ENCODE data around the gene ADCY5.
A peak's percentile ranks its signal among the peaks of the same experiment; 100 is the strongest.

The ADCY5 gene

GRCh38 chr3:123296836-123297626, 151.9 kb downstream of the ADCY5 start:
- Histone ChIP-seq H3K36me3 (replicated peaks in 1 of 2; ENCODE audit: control insufficient read depth in 2 of 2, insufficient read depth in 2 of 2, low read length in 2 of 2) (no peaks in the 10 kb centered on the region), H2BK12ac (ENCODE audit: low read length) (no peak overlapping the region), H3K4ac (ENCODE audit: low read length) (no peak overlapping the region), H3K4me1 (ENCODE audit: control insufficient read depth in 2 of 2, insufficient read depth in 1 of 2, low read depth in 1 of 2, low read length in 2 of 2) (no peaks in the 10 kb centered on the region), H2BK15ac (ENCODE audit: low read length) (no peak overlapping the region), H2AK5ac (ENCODE audit: low read depth, low read length) (peak overlapping the region; percentile 77), H2BK5ac (ENCODE audit: low read length) (no peak overlapping the region), H4K8ac (ENCODE audit: low read depth, low read length) (no peak overlapping the region), H3K23ac (ENCODE audit: low read depth, low read length, poor library complexity) (no peak overlapping the region), H3K27me3 (ENCODE audit: control insufficient read depth in 3 of 3, insufficient read depth in 3 of 3, low read depth in 1 of 3, low read length in 3 of 3) (peaks cover 0 to 25% (median 0%) of the 10 kb centered on the region in 3 experiments), H2AFZ (ENCODE audit: low read length) (no peak overlapping the region), H3K4me3 (ENCODE audit: low read length in 2 of 2) (peak overlapping the region in 1 of 2 donors; percentile 3), H3K4me2 (ENCODE audit: insufficient read depth, low read length, poor library complexity, severe bottlenecking) (no peak overlapping the region), H3K14ac (ENCODE audit: low read length) (peak overlapping the region; percentile 75), H3K79me1 (ENCODE audit: low read depth, low read length) (peaks cover 2% of the 10 kb centered on the region), H3K18ac (ENCODE audit: low read length) (peak overlapping the region; percentile 24), H3K9ac (ENCODE audit: low read depth, low read length, poor library complexity) (no peak overlapping the region), H3K9me3 (replicated peaks in 1 of 2; ENCODE audit: control insufficient read depth in 2 of 2, insufficient read depth in 1 of 2, low read depth in 1 of 2, low read length in 2 of 2) (no peaks in the 10 kb centered on the region), H2BK120ac (ENCODE audit: low read depth, low read length) (no peak overlapping the region), H3K27ac (replicated peaks; ENCODE audit: low read length) (no peak overlapping the region), H4K91ac (ENCODE audit: low read depth, low read length, poor library complexity) (no peak overlapping the region)
- no CpG with 5 or more reads among the region's 13 CpGs for WGBS, 2 donors (ENCODE audit: extremely low coverage in 2 of 2, insufficient read length in 2 of 2, insufficient replicate concordance in 1 of 2)
- DNase-seq (ENCODE audit: low spot score), result no peak

- Histone ChIP-seq H3K18ac (ENCODE audit: low read length) (no peak overlapping the region), H2BK120ac (ENCODE audit: low read depth, low read length) (no peak overlapping the region), H3K4ac (ENCODE audit: low read length) (no peak overlapping the region), H2BK5ac (ENCODE audit: low read length) (no peak overlapping the region), H3K27ac (replicated peaks; ENCODE audit: low read length) (no peak overlapping the region), H3K23ac (ENCODE audit: low read depth, low read length, poor library complexity) (peak overlapping the region; percentile 76), H3K4me2 (ENCODE audit: insufficient read depth, low read length, poor library complexity, severe bottlenecking) (no peak overlapping the region), H2BK12ac (ENCODE audit: low read length) (no peak overlapping the region), H2AFZ (ENCODE audit: low read length) (no peak overlapping the region), H3K79me1 (ENCODE audit: low read depth, low read length) (peaks cover 2% of the 10 kb centered on the region), H4K91ac (ENCODE audit: low read depth, low read length, poor library complexity) (no peak overlapping the region), H3K14ac (ENCODE audit: low read length) (no peak overlapping the region), H2AK5ac (ENCODE audit: low read depth, low read length) (peak overlapping the region; percentile 51), H3K9ac (ENCODE audit: low read depth, low read length, poor library complexity) (no peak overlapping the region), H3K27me3 (ENCODE audit: control insufficient read depth in 3 of 3, insufficient read depth in 3 of 3, low read depth in 1 of 3, low read length in 3 of 3) (peaks cover 0 to 25% (median 0%) of the 10 kb centered on the region in 3 experiments), H3K4me1 (ENCODE audit: control insufficient read depth in 2 of 2, insufficient read depth in 1 of 2, low read depth in 1 of 2, low read length in 2 of 2) (no peaks in the 10 kb centered on the region), H3K9me3 (replicated peaks in 1 of 2; ENCODE audit: control insufficient read depth in 2 of 2, insufficient read depth in 1 of 2, low read depth in 1 of 2, low read length in 2 of 2) (no peaks in the 10 kb centered on the region), H3K36me3 (replicated peaks in 1 of 2; ENCODE audit: control insufficient read depth in 2 of 2, insufficient read depth in 2 of 2, low read length in 2 of 2) (no peaks in the 10 kb centered on the region), H3K4me3 (ENCODE audit: low read length in 2 of 2) (no peak overlapping the region), H2BK15ac (ENCODE audit: low read length) (no peak overlapping the region), H4K8ac (ENCODE audit: low read depth, low read length) (no peak overlapping the region)
- no CpG with 5 or more reads among the region's 7 CpGs for WGBS, 2 donors (ENCODE audit: extremely low coverage in 2 of 2, insufficient read length in 2 of 2, insufficient replicate concordance in 1 of 2)
- DNase-seq (ENCODE audit: low spot score), result no peak
Observed at GRCh38 chr3:123296261-123296660, 152.6 kb downstream of the ADCY5 start.

- WGBS, 2 donors (ENCODE audit: extremely low coverage in 2 of 2, insufficient read length in 2 of 2, insufficient replicate concordance in 1 of 2), result no CpG with 5 or more reads among the region's 11 CpGs
- Histone ChIP-seq H3K9me3 (replicated peaks in 1 of 2; ENCODE audit: control insufficient read depth in 2 of 2, insufficient read depth in 1 of 2, low read depth in 1 of 2, low read length in 2 of 2) (no peaks in the 10 kb centered on the region), H2BK5ac (ENCODE audit: low read length) (no peak overlapping the region)
Observed at GRCh38 chr3:123295901-123296250, 153.0 kb downstream of the ADCY5 start.

GRCh38 chr3:123295171-123295900, 153.6 kb downstream of the ADCY5 start:
- H3K79me1 ChIP-seq (ENCODE audit: low read depth, low read length), result peaks cover 2% of the 10 kb centered on the region
- no peak for DNase-seq (ENCODE audit: low spot score)
- peaks cover 0 to 23% (median 0%) of the 10 kb centered on the region in 3 experiments for H3K27me3 ChIP-seq (ENCODE audit: control insufficient read depth in 3 of 3, insufficient read depth in 3 of 3, low read depth in 1 of 3, low read length in 3 of 3)
- H3K9ac ChIP-seq (ENCODE audit: low read depth, low read length, poor library complexity), result no peak overlapping the region
- no peak overlapping the region for H2AFZ ChIP-seq (ENCODE audit: low read length)
- H3K36me3 ChIP-seq (replicated peaks in 1 of 2; ENCODE audit: control insufficient read depth in 2 of 2, insufficient read depth in 2 of 2, low read length in 2 of 2), result no peaks in the 10 kb centered on the region
- no peak overlapping the region for H2BK5ac ChIP-seq (ENCODE audit: low read length)
- no peak overlapping the region for H4K91ac ChIP-seq (ENCODE audit: low read depth, low read length, poor library complexity)
- no peak overlapping the region for H4K8ac ChIP-seq (ENCODE audit: low read depth, low read length)
- no peaks in the 10 kb centered on the region for H3K4me1 ChIP-seq (ENCODE audit: control insufficient read depth in 2 of 2, insufficient read depth in 1 of 2, low read depth in 1 of 2, low read length in 2 of 2)
- H2BK120ac ChIP-seq (ENCODE audit: low read depth, low read length), result no peak overlapping the region
- no peaks in the 10 kb centered on the region for H3K9me3 ChIP-seq (replicated peaks in 1 of 2; ENCODE audit: control insufficient read depth in 2 of 2, insufficient read depth in 1 of 2, low read depth in 1 of 2, low read length in 2 of 2)
- H2BK15ac ChIP-seq (ENCODE audit: low read length), result no peak overlapping the region
- H3K4ac ChIP-seq (ENCODE audit: low read length), result no peak overlapping the region
- H3K4me3 ChIP-seq (ENCODE audit: low read length in 2 of 2), result no peak overlapping the region
- no peak overlapping the region for H3K4me2 ChIP-seq (ENCODE audit: insufficient read depth, low read length, poor library complexity, severe bottlenecking)
- peak overlapping the region; percentile 40 for H3K23ac ChIP-seq (ENCODE audit: low read depth, low read length, poor library complexity)
- H2AK5ac ChIP-seq (ENCODE audit: low read depth, low read length), result peak overlapping the region; percentile 51
- peak overlapping the region; percentile 44 for H3K18ac ChIP-seq (ENCODE audit: low read length)
- H2BK12ac ChIP-seq (ENCODE audit: low read length), result no peak overlapping the region
- WGBS, 2 donors (ENCODE audit: extremely low coverage in 2 of 2, insufficient read length in 2 of 2, insufficient replicate concordance in 1 of 2), result no CpG with 5 or more reads among the region's 7 CpGs
- no peak overlapping the region for H3K27ac ChIP-seq (replicated peaks; ENCODE audit: low read length)
- no peak overlapping the region for H3K14ac ChIP-seq (ENCODE audit: low read length)

More at GRCh38 chr3:123295901-123296250, 153.0 kb downstream of the ADCY5 start:
- H3K4me3 ChIP-seq (ENCODE audit: low read length in 2 of 2), result no peak overlapping the region
- peaks cover 2% of the 10 kb centered on the region for H3K79me1 ChIP-seq (ENCODE audit: low read depth, low read length)
- no peak overlapping the region for H2BK120ac ChIP-seq (ENCODE audit: low read depth, low read length)
- DNase-seq (ENCODE audit: low spot score), result no peak
- no peak overlapping the region for H3K18ac ChIP-seq (ENCODE audit: low read length)
- H3K23ac ChIP-seq (ENCODE audit: low read depth, low read length, poor library complexity), result peak overlapping the region; percentile 76
- no peak overlapping the region for H3K4me2 ChIP-seq (ENCODE audit: insufficient read depth, low read length, poor library complexity, severe bottlenecking)
- H4K8ac ChIP-seq (ENCODE audit: low read depth, low read length), result no peak overlapping the region
- H3K36me3 ChIP-seq (replicated peaks in 1 of 2; ENCODE audit: control insufficient read depth in 2 of 2, insufficient read depth in 2 of 2, low read length in 2 of 2), result no peaks in the 10 kb centered on the region
- no peaks in the 10 kb centered on the region for H3K4me1 ChIP-seq (ENCODE audit: control insufficient read depth in 2 of 2, insufficient read depth in 1 of 2, low read depth in 1 of 2, low read length in 2 of 2)
- H2BK12ac ChIP-seq (ENCODE audit: low read length), result no peak overlapping the region
- H2BK15ac ChIP-seq (ENCODE audit: low read length), result no peak overlapping the region
- H2AK5ac ChIP-seq (ENCODE audit: low read depth, low read length), result peak overlapping the region; percentile 51
- H4K91ac ChIP-seq (ENCODE audit: low read depth, low read length, poor library complexity), result no peak overlapping the region
- H3K4ac ChIP-seq (ENCODE audit: low read length), result no peak overlapping the region
- no peak overlapping the region for H3K9ac ChIP-seq (ENCODE audit: low read depth, low read length, poor library complexity)
- no peak overlapping the region for H2AFZ ChIP-seq (ENCODE audit: low read length)
- no peak overlapping the region for H3K27ac ChIP-seq (replicated peaks; ENCODE audit: low read length)
- H3K27me3 ChIP-seq (ENCODE audit: control insufficient read depth in 3 of 3, insufficient read depth in 3 of 3, low read depth in 1 of 3, low read length in 3 of 3), result peaks cover 0 to 25% (median 0%) of the 10 kb centered on the region in 3 experiments
- H3K14ac ChIP-seq (ENCODE audit: low read length), result no peak overlapping the region

Data from neuronal stem cell (in vitro differentiated cells).